22Rv1 (cell line): ENCODE data around the gene COBL.

Source experiments
- ZFX ChIP-seq: fragments of 450-650 bp; IDR thresholded peaks from 2 replicates; pipeline ENCODE4 v1.6.1; 2017; ENCODE audit warnings: antibody characterized with exemption, borderline replicate concordance
- TF ChIP-seq, protein P1 (sequence below): fragments of 450-650 bp; IDR thresholded peaks from 2 replicates; pipeline ENCODE4 v1.5.1; 2017; ENCODE audit warnings: mild to moderate bottlenecking

DNA sequence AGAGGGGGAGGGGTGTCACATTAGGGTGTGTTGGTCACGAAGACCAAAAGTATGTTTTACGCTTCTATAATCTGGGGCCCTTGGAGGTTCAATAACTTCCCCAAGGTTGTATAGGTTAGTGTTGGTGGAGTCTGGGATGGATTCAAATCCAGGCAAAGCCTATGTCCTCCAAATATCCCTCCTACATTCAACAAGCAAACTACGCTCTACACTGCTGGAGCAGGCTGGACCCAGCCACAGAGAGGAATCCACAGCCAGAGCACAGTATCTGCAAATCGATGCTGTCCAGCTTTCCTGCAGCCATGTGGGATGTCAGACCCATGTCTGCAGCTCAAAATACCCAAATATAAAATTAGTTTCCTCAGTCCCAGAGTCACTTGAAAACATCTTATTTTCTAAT is 198.0 kb downstream of the COBL start:
- TF ChIP-seq, protein P1, sequence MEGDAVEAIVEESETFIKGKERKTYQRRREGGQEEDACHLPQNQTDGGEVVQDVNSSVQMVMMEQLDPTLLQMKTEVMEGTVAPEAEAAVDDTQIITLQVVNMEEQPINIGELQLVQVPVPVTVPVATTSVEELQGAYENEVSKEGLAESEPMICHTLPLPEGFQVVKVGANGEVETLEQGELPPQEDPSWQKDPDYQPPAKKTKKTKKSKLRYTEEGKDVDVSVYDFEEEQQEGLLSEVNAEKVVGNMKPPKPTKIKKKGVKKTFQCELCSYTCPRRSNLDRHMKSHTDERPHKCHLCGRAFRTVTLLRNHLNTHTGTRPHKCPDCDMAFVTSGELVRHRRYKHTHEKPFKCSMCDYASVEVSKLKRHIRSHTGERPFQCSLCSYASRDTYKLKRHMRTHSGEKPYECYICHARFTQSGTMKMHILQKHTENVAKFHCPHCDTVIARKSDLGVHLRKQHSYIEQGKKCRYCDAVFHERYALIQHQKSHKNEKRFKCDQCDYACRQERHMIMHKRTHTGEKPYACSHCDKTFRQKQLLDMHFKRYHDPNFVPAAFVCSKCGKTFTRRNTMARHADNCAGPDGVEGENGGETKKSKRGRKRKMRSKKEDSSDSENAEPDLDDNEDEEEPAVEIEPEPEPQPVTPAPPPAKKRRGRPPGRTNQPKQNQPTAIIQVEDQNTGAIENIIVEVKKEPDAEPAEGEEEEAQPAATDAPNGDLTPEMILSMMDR = no peak
- no peak for TF ChIP-seq ZFX
